ENCODE results near the gene ZNF655.

ZNF655 gene

GRCh38 chr7:99616359-99617191, 58.1 kb downstream of the ZNF655 start, which contains the start of gene ZSCAN25:
ZSCAN25 (plus strand) TSS chr7:99616946; CDS start chr7:99619607, 2,661 bp downstream.
- peaks cover 0 to 2% (median 0%) of the 10 kb centered on the region in 5 experiments for H3K9me3 ChIP-seq (ENCODE audit: control extremely low read depth in 1 of 5, control insufficient read depth in 4 of 5, insufficient read depth in 2 of 5, low read depth in 1 of 5, low read length in 4 of 5)
- H3K36me3 ChIP-seq (ENCODE audit: control insufficient read depth in 4 of 4, insufficient read depth in 4 of 4, low read length in 3 of 4): peaks cover 8 to 33% (median 26%) of the 10 kb centered on the region in 4 experiments
- peak; percentile 93 to 95 (median 95) for DNase-seq
- under 1% methylated on average over 57 of the region's 60 CpGs for WGBS (ENCODE audit: insufficient coverage)
- ChIA-PET POLR2A (interaction anchor here (0.5 to 1.0 kb wide), 2 partner anchors 118 to 613 kb away, joined by 3 read pairs; no protein-coding TSS in a partner anchor), CTCF (interaction anchor here (0.7 to 2.4 kb wide), 3 partner anchors 13 to 38 kb away, joined by 3 to 7 read pairs (median 5); no protein-coding TSS in a partner anchor)
- H3K27ac ChIP-seq (ENCODE audit: insufficient read depth in 1 of 2, low read depth in 1 of 2, low read length in 2 of 2, poor library complexity in 1 of 2, severe bottlenecking in 2 of 2): peak within 1 kb of the TSS; percentile 61 to 91
- peak within 1 kb of the TSS; percentile 89 to 97 (median 94) for H3K4me3 ChIP-seq (ENCODE audit: control insufficient read depth in 1 of 7, extremely low read depth in 1 of 7, insufficient read depth in 4 of 7, low read depth in 2 of 7, low read length in 6 of 7)
- H3K4me1 ChIP-seq (ENCODE audit: control extremely low read depth in 1 of 4, control insufficient read depth in 4 of 4, insufficient read depth in 4 of 4, low read length in 3 of 4): peaks cover 6 to 17% (median 12%) of the 10 kb centered on the region in 4 experiments
- no peaks in the 10 kb centered on the region for H3K27me3 ChIP-seq (replicated peaks in 2 of 5; ENCODE audit: control insufficient read depth in 4 of 5, insufficient read depth in 5 of 5, low read length in 4 of 5)

GRCh38 chr7:99617192-99617781, 58.8 kb downstream of the ZNF655 start:
- H3K4me3 ChIP-seq (ENCODE audit: control insufficient read depth in 1 of 7, extremely low read depth in 1 of 7, insufficient read depth in 4 of 7, low read depth in 2 of 7, low read length in 6 of 7): peak overlapping the region; percentile 89 to 97 (median 94)
- no peak for DNase-seq
- no peaks in the 10 kb centered on the region for H3K27me3 ChIP-seq (replicated peaks in 2 of 5; ENCODE audit: control insufficient read depth in 4 of 5, insufficient read depth in 5 of 5, low read length in 4 of 5)
- POLR2A ChIA-PET: interaction anchor here (0.5 to 1.0 kb wide), 2 partner anchors 119 to 612 kb away, joined by 3 read pairs; no protein-coding TSS in a partner anchor
- H3K36me3 ChIP-seq (ENCODE audit: control insufficient read depth in 4 of 4, insufficient read depth in 4 of 4, low read length in 3 of 4): peaks cover 9 to 40% (median 30%) of the 10 kb centered on the region in 4 experiments
- peaks cover 6 to 17% (median 12%) of the 10 kb centered on the region in 4 experiments for H3K4me1 ChIP-seq (ENCODE audit: control extremely low read depth in 1 of 4, control insufficient read depth in 4 of 4, insufficient read depth in 4 of 4, low read length in 3 of 4)
- WGBS (ENCODE audit: insufficient coverage): 34% methylated on average over 17 of the region's 22 CpGs
- CTCF ChIA-PET: interaction anchor here (1.7 to 1.8 kb wide), 2 partner anchors 12 to 15 kb away, joined by 5 to 7 read pairs; no protein-coding TSS in a partner anchor
- H3K27ac ChIP-seq (ENCODE audit: insufficient read depth in 1 of 2, low read depth in 1 of 2, low read length in 2 of 2, poor library complexity in 1 of 2, severe bottlenecking in 2 of 2): peak overlapping the region; percentile 61 to 91
- peaks cover 0 to 2% (median 0%) of the 10 kb centered on the region in 5 experiments for H3K9me3 ChIP-seq (ENCODE audit: control extremely low read depth in 1 of 5, control insufficient read depth in 4 of 5, insufficient read depth in 2 of 5, low read depth in 1 of 5, low read length in 4 of 5)

- WGBS (ENCODE audit: insufficient coverage): 97% methylated on average over 3 of the region's 3 CpGs
- POLR2A ChIA-PET: no interaction called here
Observed at GRCh38 chr7:99618726-99619125, 60.3 kb downstream of the ZNF655 start.

GRCh38 chr7:99619571-99620130, 61.2 kb downstream of the ZNF655 start:
- peaks cover 6 to 17% (median 12%) of the 10 kb centered on the region in 4 experiments for H3K4me1 ChIP-seq (ENCODE audit: control extremely low read depth in 1 of 4, control insufficient read depth in 4 of 4, insufficient read depth in 4 of 4, low read length in 3 of 4)

More at GRCh38 chr7:99618726-99619125, 60.3 kb downstream of the ZNF655 start:
- no peak overlapping the region for H3K4me3 ChIP-seq (ENCODE audit: control insufficient read depth in 1 of 7, extremely low read depth in 1 of 7, insufficient read depth in 4 of 7, low read depth in 2 of 7, low read length in 6 of 7)
- H3K9me3 ChIP-seq (ENCODE audit: control extremely low read depth in 1 of 5, control insufficient read depth in 4 of 5, insufficient read depth in 2 of 5, low read depth in 1 of 5, low read length in 4 of 5): peaks cover 0 to 2% (median 0%) of the 10 kb centered on the region in 5 experiments
- no peak overlapping the region for H3K27ac ChIP-seq (ENCODE audit: insufficient read depth in 1 of 2, low read depth in 1 of 2, low read length in 2 of 2, poor library complexity in 1 of 2, severe bottlenecking in 2 of 2)
- H3K4me1 ChIP-seq (ENCODE audit: control extremely low read depth in 1 of 4, control insufficient read depth in 4 of 4, insufficient read depth in 4 of 4, low read length in 3 of 4): peaks cover 6 to 17% (median 12%) of the 10 kb centered on the region in 4 experiments
- CTCF ChIA-PET: interaction anchor here (1.8 kb wide), 1 partner anchor 14 kb away, joined by 5 read pairs; no protein-coding TSS in a partner anchor
- no peak for DNase-seq
- no peaks in the 10 kb centered on the region for H3K27me3 ChIP-seq (replicated peaks in 2 of 5; ENCODE audit: control insufficient read depth in 4 of 5, insufficient read depth in 5 of 5, low read length in 4 of 5)
- peaks cover 13 to 54% (median 38%) of the 10 kb centered on the region in 4 experiments for H3K36me3 ChIP-seq (ENCODE audit: control insufficient read depth in 4 of 4, insufficient read depth in 4 of 4, low read length in 3 of 4)

GRCh38 chr7:99621271-99621670, 62.8 kb downstream of the ZNF655 start:
- ChIA-PET CTCF (interaction anchor here (1.3 kb wide), 1 partner anchor 88 kb away, joined by 3 read pairs; no protein-coding TSS in a partner anchor), POLR2A (no interaction called here)
- no peak overlapping the region for H3K4me3 ChIP-seq (ENCODE audit: control insufficient read depth in 1 of 7, extremely low read depth in 1 of 7, insufficient read depth in 4 of 7, low read depth in 2 of 7, low read length in 6 of 7)
- WGBS (ENCODE audit: insufficient coverage): 100% methylated on average over 4 of the region's 5 CpGs
- H3K9me3 ChIP-seq (ENCODE audit: control extremely low read depth in 1 of 5, control insufficient read depth in 4 of 5, insufficient read depth in 2 of 5, low read depth in 1 of 5, low read length in 4 of 5): no peaks in the 10 kb centered on the region
- H3K36me3 ChIP-seq (ENCODE audit: control insufficient read depth in 4 of 4, insufficient read depth in 4 of 4, low read length in 3 of 4): peaks cover 16 to 79% (median 61%) of the 10 kb centered on the region in 4 experiments
- peaks cover 4 to 14% (median 11%) of the 10 kb centered on the region in 4 experiments for H3K4me1 ChIP-seq (ENCODE audit: control extremely low read depth in 1 of 4, control insufficient read depth in 4 of 4, insufficient read depth in 4 of 4, low read length in 3 of 4)
- DNase-seq: no peak
- no peaks in the 10 kb centered on the region for H3K27me3 ChIP-seq (replicated peaks in 2 of 5; ENCODE audit: control insufficient read depth in 4 of 5, insufficient read depth in 5 of 5, low read length in 4 of 5)
- H3K27ac ChIP-seq (ENCODE audit: insufficient read depth in 1 of 2, low read depth in 1 of 2, low read length in 2 of 2, poor library complexity in 1 of 2, severe bottlenecking in 2 of 2): no peak overlapping the region

More at GRCh38 chr7:99619571-99620130, 61.2 kb downstream of the ZNF655 start:
- Histone ChIP-seq H3K4me3 (ENCODE audit: control insufficient read depth in 1 of 7, extremely low read depth in 1 of 7, insufficient read depth in 4 of 7, low read depth in 2 of 7, low read length in 6 of 7) (no peak overlapping the region), H3K27ac (ENCODE audit: insufficient read depth in 1 of 2, low read depth in 1 of 2, low read length in 2 of 2, poor library complexity in 1 of 2, severe bottlenecking in 2 of 2) (no peak overlapping the region), H3K9me3 (ENCODE audit: control extremely low read depth in 1 of 5, control insufficient read depth in 4 of 5, insufficient read depth in 2 of 5, low read depth in 1 of 5, low read length in 4 of 5) (no peaks in the 10 kb centered on the region), H3K27me3 (replicated peaks in 2 of 5; ENCODE audit: control insufficient read depth in 4 of 5, insufficient read depth in 5 of 5, low read length in 4 of 5) (no peaks in the 10 kb centered on the region), H3K36me3 (ENCODE audit: control insufficient read depth in 4 of 4, insufficient read depth in 4 of 4, low read length in 3 of 4) (peaks cover 13 to 63% (median 46%) of the 10 kb centered on the region in 4 experiments)
- DNase-seq: no peak
- WGBS (ENCODE audit: insufficient coverage): 99% methylated on average over 16 of the region's 18 CpGs
- ChIA-PET POLR2A (no interaction called here), CTCF (no interaction called here)

- H3K9me3 ChIP-seq (ENCODE audit: control extremely low read depth in 1 of 5, control insufficient read depth in 4 of 5, insufficient read depth in 2 of 5, low read depth in 1 of 5, low read length in 4 of 5): no peaks in the 10 kb centered on the region
- H3K4me3 ChIP-seq (ENCODE audit: control insufficient read depth in 1 of 7, extremely low read depth in 1 of 7, insufficient read depth in 4 of 7, low read depth in 2 of 7, low read length in 6 of 7): no peak overlapping the region
- 100% methylated on average over 7 of the region's 10 CpGs for WGBS (ENCODE audit: insufficient coverage)
- H3K36me3 ChIP-seq (ENCODE audit: control insufficient read depth in 4 of 4, insufficient read depth in 4 of 4, low read length in 3 of 4): peaks cover 23 to 92% (median 69%) of the 10 kb centered on the region in 4 experiments
- H3K4me1 ChIP-seq (ENCODE audit: control extremely low read depth in 1 of 4, control insufficient read depth in 4 of 4, insufficient read depth in 4 of 4, low read length in 3 of 4): peaks cover 2 to 6% (median 4%) of the 10 kb centered on the region in 4 experiments
- CTCF ChIA-PET: interaction anchor here (1.0 kb wide), 1 partner anchor 12 kb away, joined by 3 read pairs; no protein-coding TSS in a partner anchor
- no peaks in the 10 kb centered on the region for H3K27me3 ChIP-seq (replicated peaks in 2 of 5; ENCODE audit: control insufficient read depth in 4 of 5, insufficient read depth in 5 of 5, low read length in 4 of 5)
- H3K27ac ChIP-seq (ENCODE audit: insufficient read depth in 1 of 2, low read depth in 1 of 2, low read length in 2 of 2, poor library complexity in 1 of 2, severe bottlenecking in 2 of 2): no peak overlapping the region
- no peak for DNase-seq
- POLR2A ChIA-PET: no interaction called here
Observed at GRCh38 chr7:99622596-99622995, 64.2 kb downstream of the ZNF655 start.

Data from common myeloid progenitor, CD34-positive (primary cell).